Panc1 (cell line): ENCODE data around the gene CALHM4. TPM values are rescaled to one million over a fixed set of nuclear protein-coding genes. Genes with fewer than 3 reads are reported as not detected.

Source experiments
- ATAC-seq: fragments of 200-7000 bp; cut with Tn5 transposase; 2 replicates; pipeline ENCODE4 v1.9.1; 2020; ENCODE audit warnings: mild to moderate bottlenecking, moderate library complexity
- BruUV-seq: library from RNA; stranded (reverse); fragments of 400-500 nt; replicated peaks from 2 replicates; lab custom pipeline; 2021; lab: Mats Ljungman, UMichigan
- CTCF ChIA-PET: fragments of 300-600 bp; sonication (Branson Sonifier 250); formaldehyde crosslinking; loops from one replicate; lab custom pipeline; 2022; ENCODE audit warnings: antibody characterized with exemption; lab: Charles Lee
- POLR2A ChIA-PET: fragments of 300-600 bp; sonication (Branson Sonifier 250); formaldehyde crosslinking; loops from one replicate; lab custom pipeline; 2022; ENCODE audit warnings: antibody characterized with exemption; lab: Charles Lee
- DNase-seq: peaks from one replicate; pipeline ENCODE4 v3.0.0-alpha.2; 2010; ENCODE audit warnings: low read depth, low spot score
- H3K27ac ChIP-seq: 2 replicates; pipeline ENCODE4 v1.5.1; 2011; ENCODE audit warnings: mild to moderate bottlenecking, low read length, inconsistent platforms
- H3K27me3 ChIP-seq: fragments of 200-500 bp; sonication (Bioruptor generic); 2 replicates; pipeline ENCODE4 v1.6.0; 2014; ENCODE audit warnings: low read length, inconsistent platforms; ENCODE audit not compliant: control insufficient read depth, insufficient read depth
- H3K36me3 ChIP-seq: fragments of 200-500 bp; sonication (Bioruptor generic); 2 replicates; pipeline ENCODE4 v1.5.1; 2014; ENCODE audit warnings: inconsistent platforms, mild to moderate bottlenecking, low read length, moderate library complexity; ENCODE audit not compliant: control insufficient read depth, insufficient read depth
- H3K4me1 ChIP-seq: 2 replicates; pipeline ENCODE4 v1.5.1; 2011; ENCODE audit warnings: inconsistent platforms, mild to moderate bottlenecking, low read length, moderate library complexity; ENCODE audit not compliant: control insufficient read depth, insufficient read depth
- H3K4me3 ChIP-seq, 2 experiments: 2 replicates each; pipeline ENCODE4 v1.5.1; 2011 to 2012; ENCODE audit warnings: low read depth in 2 of 2, low read length in 2 of 2, mild to moderate bottlenecking in 2 of 2, inconsistent platforms in 1 of 2, moderate library complexity in 1 of 2
- H3K9me3 ChIP-seq: fragments of 200-500 bp; sonication (Bioruptor generic); 2 replicates; pipeline ENCODE4 v1.5.1; 2014; ENCODE audit warnings: low read depth, mild to moderate bottlenecking, inconsistent platforms, low read length, moderate library complexity; ENCODE audit not compliant: control insufficient read depth, insufficient read depth
- CTCF ChIP-seq: fragments of 450-650 bp; IDR thresholded peaks from 2 replicates; pipeline ENCODE4 v1.5.1; 2017; ENCODE audit warnings: mild to moderate bottlenecking
- POLR2AphosphoS5 ChIP-seq: IDR thresholded peaks from 2 replicates; pipeline ENCODE4 v1.6.1; 2012; ENCODE audit warnings: mild to moderate bottlenecking, low read depth, low read length, moderate library complexity
- SIN3A ChIP-seq: IDR thresholded peaks from 2 replicates; pipeline ENCODE4 v1.6.1; 2012; ENCODE audit warnings: low read depth, mild to moderate bottlenecking, low read length, moderate library complexity, borderline replicate concordance; ENCODE audit not compliant: insufficient read depth
- TCF7L2 ChIP-seq: IDR thresholded peaks from 2 replicates; pipeline ENCODE4 v1.6.1; 2011; ENCODE audit warnings: mild to moderate bottlenecking, low read depth, low read length, inconsistent platforms
- in situ Hi-C: cut with HindIII; loops from 2 replicates; pipeline ENCODE4 v1.10.0; 2016; ENCODE audit warnings: low sequenced_read_pairs, low pct_unique_long_range_greater_than_20kb
- intact Hi-C: fragments of 100-400 bp; cut with micrococcal nuclease; formaldehyde crosslinking; loops from one replicate; pipeline ENCODE4 v1.10.0; 2022; ENCODE audit not compliant: unreplicated experiment
- total RNA-seq: library from RNA; stranded (reverse); gene quantifications from one replicate; pipeline ENCODE4 v1.2.1, GENCODE V29; 2021; ENCODE audit not compliant: unreplicated experiment
- TF ChIP-seq, protein P1 (sequence below), 2 experiments: IDR thresholded peaks; 2 replicates each; pipeline ENCODE4 v1.6.1; 2011 to 2012; ENCODE audit warnings: low read depth in 2 of 2, control low read depth in 1 of 2, low read length in 1 of 2, mild to moderate bottlenecking in 1 of 2, moderate library complexity in 1 of 2; ENCODE audit not compliant: insufficient read depth in 1 of 2

CALHM4 gene
- total RNA-seq, 1 experiment from 2014 or later, result not detected

DNA sequence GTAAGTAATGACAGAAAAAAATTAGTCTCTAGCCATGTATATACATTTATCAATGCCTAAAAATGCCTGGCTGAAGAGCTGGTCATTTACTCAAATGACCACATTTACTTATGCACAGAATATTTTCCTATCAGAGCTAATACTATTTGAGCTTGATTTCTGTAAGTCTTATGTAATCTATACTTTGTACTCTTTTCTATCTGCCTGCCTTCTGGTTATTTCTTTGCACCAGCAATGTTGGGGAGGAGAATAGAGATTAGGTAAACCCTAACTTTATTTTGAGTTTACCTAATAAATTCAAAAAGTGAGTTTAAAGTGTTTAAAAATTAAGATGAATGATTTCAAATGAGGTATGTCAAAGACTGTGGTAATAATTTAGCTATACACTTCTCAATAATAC is 38.4 kb upstream of the CALHM4 start:
- no TSS peak for BruUV-seq
- no peak for ATAC-seq
- intact Hi-C loops (no loop called here), in situ Hi-C loops (no loop called here)
- CTCF ChIA-PET, result no interaction called here
- Histone ChIP-seq H3K4me1 (0 out of 2 replicates have a peak, but pooled peaks cover 4% of the 10 kb centered on the region), H3K4me3 (no peak overlapping the region), H3K27ac (no peak overlapping the region), H3K9me3 (no peaks in the 10 kb centered on the region), H3K27me3 (peaks cover 32% of the 10 kb centered on the region), H3K36me3 (no peaks in the 10 kb centered on the region)
- POLR2A ChIA-PET, result no interaction called here
- DNase-seq, result no peak
- TF ChIP-seq SIN3A (no peak), TCF7L2 (no peak), POLR2AphosphoS5 (no peak)

DNA sequence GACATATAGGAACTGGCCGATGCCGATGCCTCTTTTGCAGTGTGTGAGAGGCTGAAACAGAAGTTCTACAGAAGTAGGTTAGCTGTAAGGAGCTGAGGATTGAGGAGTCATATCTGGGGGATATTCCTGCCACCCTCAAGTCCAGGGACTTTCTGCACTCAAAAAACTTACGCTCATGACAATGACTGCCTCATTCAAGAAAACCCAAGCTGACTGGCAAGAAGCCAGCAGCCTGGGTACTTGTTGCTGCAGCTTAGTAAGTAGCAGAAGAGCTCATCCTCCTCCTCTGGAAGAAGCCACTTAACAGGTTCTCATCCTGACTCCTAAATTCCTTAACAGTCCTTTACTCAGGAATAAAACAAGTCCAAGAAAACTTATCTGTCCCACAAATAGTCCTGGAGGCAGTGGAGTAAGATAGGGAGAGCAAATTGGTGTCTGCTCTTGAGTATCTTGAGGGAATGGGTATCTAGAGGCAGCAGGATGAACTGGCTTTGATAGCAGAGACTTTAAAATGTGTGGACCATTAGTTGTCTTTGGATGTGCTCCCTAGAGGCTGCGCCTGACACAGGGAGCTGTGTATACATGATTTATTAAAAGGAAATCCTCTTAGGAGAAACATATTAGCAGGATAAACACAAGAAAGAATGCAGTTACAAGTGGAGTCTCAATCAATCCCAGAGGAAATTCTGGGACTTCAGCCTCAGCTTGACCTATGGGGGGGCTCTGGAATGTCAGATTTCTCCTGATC is 34.8 kb upstream of the CALHM4 start:
- no peak overlapping the region for H3K27ac ChIP-seq
- CTCF ChIA-PET, result no interaction called here
- H3K9me3 ChIP-seq, result no peaks in the 10 kb centered on the region
- no TSS peak for BruUV-seq
- intact Hi-C loops (no loop called here), in situ Hi-C loops (no loop called here)
- no peak for TF ChIP-seq TCF7L2
- TF ChIP-seq CTCF, result no peak
- no peak for TF ChIP-seq POLR2AphosphoS5
- no peak for TF ChIP-seq SIN3A
- DNase-seq, result no peak
- no peaks in the 10 kb centered on the region for H3K4me1 ChIP-seq
- H3K36me3 ChIP-seq, result no peaks in the 10 kb centered on the region
- peaks cover 26% of the 10 kb centered on the region for H3K27me3 ChIP-seq
- POLR2A ChIA-PET, result no interaction called here
- no peak overlapping the region for H3K4me3 ChIP-seq
- no peak for ATAC-seq

- peaks cover 21% of the 10 kb centered on the region for H3K27me3 ChIP-seq
- intact Hi-C loops, result no loop called here
- CTCF ChIA-PET, result no interaction called here
- TF ChIP-seq SIN3A (no peak), POLR2AphosphoS5 (no peak)
- TF ChIP-seq, protein P1, sequence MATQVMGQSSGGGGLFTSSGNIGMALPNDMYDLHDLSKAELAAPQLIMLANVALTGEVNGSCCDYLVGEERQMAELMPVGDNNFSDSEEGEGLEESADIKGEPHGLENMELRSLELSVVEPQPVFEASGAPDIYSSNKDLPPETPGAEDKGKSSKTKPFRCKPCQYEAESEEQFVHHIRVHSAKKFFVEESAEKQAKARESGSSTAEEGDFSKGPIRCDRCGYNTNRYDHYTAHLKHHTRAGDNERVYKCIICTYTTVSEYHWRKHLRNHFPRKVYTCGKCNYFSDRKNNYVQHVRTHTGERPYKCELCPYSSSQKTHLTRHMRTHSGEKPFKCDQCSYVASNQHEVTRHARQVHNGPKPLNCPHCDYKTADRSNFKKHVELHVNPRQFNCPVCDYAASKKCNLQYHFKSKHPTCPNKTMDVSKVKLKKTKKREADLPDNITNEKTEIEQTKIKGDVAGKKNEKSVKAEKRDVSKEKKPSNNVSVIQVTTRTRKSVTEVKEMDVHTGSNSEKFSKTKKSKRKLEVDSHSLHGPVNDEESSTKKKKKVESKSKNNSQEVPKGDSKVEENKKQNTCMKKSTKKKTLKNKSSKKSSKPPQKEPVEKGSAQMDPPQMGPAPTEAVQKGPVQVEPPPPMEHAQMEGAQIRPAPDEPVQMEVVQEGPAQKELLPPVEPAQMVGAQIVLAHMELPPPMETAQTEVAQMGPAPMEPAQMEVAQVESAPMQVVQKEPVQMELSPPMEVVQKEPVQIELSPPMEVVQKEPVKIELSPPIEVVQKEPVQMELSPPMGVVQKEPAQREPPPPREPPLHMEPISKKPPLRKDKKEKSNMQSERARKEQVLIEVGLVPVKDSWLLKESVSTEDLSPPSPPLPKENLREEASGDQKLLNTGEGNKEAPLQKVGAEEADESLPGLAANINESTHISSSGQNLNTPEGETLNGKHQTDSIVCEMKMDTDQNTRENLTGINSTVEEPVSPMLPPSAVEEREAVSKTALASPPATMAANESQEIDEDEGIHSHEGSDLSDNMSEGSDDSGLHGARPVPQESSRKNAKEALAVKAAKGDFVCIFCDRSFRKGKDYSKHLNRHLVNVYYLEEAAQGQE (IDR thresholded peaks at IDR 0.05; ENCODE audit: insufficient read depth in 1 of 2, low read depth in 2 of 2, low read length in 1 of 2), result no peak
- H3K27ac ChIP-seq, result no peak overlapping the region
- no peak overlapping the region for H3K4me3 ChIP-seq
- H3K9me3 ChIP-seq, result no peaks in the 10 kb centered on the region
- no TSS peak for BruUV-seq
- DNase-seq (no peak), ATAC-seq (no peak)
- H3K36me3 ChIP-seq, result no peaks in the 10 kb centered on the region
- in situ Hi-C loops, result no loop called here
- POLR2A ChIA-PET, result no interaction called here
- no peaks in the 10 kb centered on the region for H3K4me1 ChIP-seq
Measured at GRCh38 chr6:116522896-116523295, 30.7 kb upstream of the CALHM4 start.
